Tibial nerve (tissue), 4 donors: ENCODE data around the gene LIN7A.

Experiments used
- EP300 ChIP-seq, 2 donors: sonication (generic); formaldehyde crosslinking; IDR thresholded peaks; one replicate each; pipeline ENCODE4 v1.6.1; 2017; ENCODE audit warnings: antibody characterized with exemption in 2 of 2, mild to moderate bottlenecking in 1 of 2
- POLR2A ChIP-seq, 2 donors: fragments of 450-650 bp; IDR thresholded peaks; one replicate each; pipeline ENCODE4 v1.6.1; 2017; ENCODE audit warnings: antibody characterized with exemption in 2 of 2, mild to moderate bottlenecking in 2 of 2, moderate library complexity in 2 of 2
- TF ChIP-seq, protein P1 (sequence below), 5 experiments: fragments of 200-600 bp in 3 of 5; fragments of 450-650 bp in 2 of 5; sonication (generic) in 3 of 5; IDR thresholded peaks; one replicate each; pipeline ENCODE4 v1.5.1; 2016 to 2019; ENCODE audit warnings: antibody characterized with exemption in 5 of 5, mild to moderate bottlenecking in 3 of 5, moderate library complexity in 2 of 5

DNA sequence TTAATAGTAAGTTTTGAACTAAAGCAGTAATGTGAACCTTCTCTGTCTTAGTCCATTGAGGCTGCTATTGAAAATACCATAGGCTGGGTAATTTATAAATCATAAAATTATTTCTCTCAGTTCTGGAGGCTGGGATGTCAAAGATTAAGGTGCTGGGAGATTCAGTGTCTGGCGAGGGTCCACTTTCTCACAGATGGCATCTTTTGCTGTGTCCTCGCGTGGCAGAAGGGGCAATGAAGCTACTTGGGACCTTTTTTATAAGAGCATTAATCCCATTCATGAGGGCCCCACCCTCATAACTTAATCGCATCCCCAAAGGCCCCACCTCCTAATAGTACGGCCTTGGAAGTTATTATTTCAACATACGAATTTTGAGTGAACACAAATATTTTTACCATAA lies 28.4 kb downstream of the LIN7A start:
- TF ChIP-seq, protein P1, sequence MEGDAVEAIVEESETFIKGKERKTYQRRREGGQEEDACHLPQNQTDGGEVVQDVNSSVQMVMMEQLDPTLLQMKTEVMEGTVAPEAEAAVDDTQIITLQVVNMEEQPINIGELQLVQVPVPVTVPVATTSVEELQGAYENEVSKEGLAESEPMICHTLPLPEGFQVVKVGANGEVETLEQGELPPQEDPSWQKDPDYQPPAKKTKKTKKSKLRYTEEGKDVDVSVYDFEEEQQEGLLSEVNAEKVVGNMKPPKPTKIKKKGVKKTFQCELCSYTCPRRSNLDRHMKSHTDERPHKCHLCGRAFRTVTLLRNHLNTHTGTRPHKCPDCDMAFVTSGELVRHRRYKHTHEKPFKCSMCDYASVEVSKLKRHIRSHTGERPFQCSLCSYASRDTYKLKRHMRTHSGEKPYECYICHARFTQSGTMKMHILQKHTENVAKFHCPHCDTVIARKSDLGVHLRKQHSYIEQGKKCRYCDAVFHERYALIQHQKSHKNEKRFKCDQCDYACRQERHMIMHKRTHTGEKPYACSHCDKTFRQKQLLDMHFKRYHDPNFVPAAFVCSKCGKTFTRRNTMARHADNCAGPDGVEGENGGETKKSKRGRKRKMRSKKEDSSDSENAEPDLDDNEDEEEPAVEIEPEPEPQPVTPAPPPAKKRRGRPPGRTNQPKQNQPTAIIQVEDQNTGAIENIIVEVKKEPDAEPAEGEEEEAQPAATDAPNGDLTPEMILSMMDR (IDR thresholded peaks at IDR 0.05), result no peak
- TF ChIP-seq EP300 (IDR thresholded peaks at IDR 0.05), result no peak
- TF ChIP-seq POLR2A (IDR thresholded peaks at IDR 0.05), result no peak
